HG03457 (cell line): ENCODE data around the gene PGF.
"Not testable (repeated sequence)": the region's sequence is repeated elsewhere in the genome, so short reads cannot be mapped to it uniquely, and the experiment has no call there.

ENCODE experiments used
- ATAC-seq: cut with Tn5 transposase; IDR thresholded peaks from one replicate; pipeline ENCODE4 v1.9.1; 2021; ENCODE audit warnings: moderate number of reproducible peaks; ENCODE audit not compliant: unreplicated experiment

PGF gene

GRCh38 chr14:74955229-74956026 is at the start of gene PGF:
Gene PGF (minus strand): TSS chr14:74955597. CDS start chr14:74955242, 355 bp downstream.
- ATAC-seq: no peak

GRCh38 chr14:75003250-75004027 is 48.0 kb upstream of the PGF start:
- no peak for ATAC-seq

GRCh38 chr14:75002392-75003249 is 47.2 kb upstream of the PGF start, which contains the start of gene EIF2B2:
Gene EIF2B2 (plus strand): TSS chr14:75002921. CDS start chr14:75002991, 70 bp downstream.
- peak; percentile 91 for ATAC-seq

GRCh38 chr14:75001899-75002298 is 46.5 kb upstream of the PGF start:
- no peak for ATAC-seq

- ATAC-seq: no peak
Observed at GRCh38 chr14:75001261-75001660, 45.9 kb upstream of the PGF start.

- ATAC-seq: not testable (repeated sequence)
Observed at GRCh38 chr14:74995781-74996180, 40.4 kb upstream of the PGF start.

GRCh38 chr14:74994182-74994581 is 38.8 kb upstream of the PGF start:
- not testable (repeated sequence) for ATAC-seq

GRCh38 chr14:74988993-74989392 is 33.6 kb upstream of the PGF start:
- no peak for ATAC-seq

GRCh38 chr14:74988131-74988530 is 32.7 kb upstream of the PGF start:
- no peak for ATAC-seq

GRCh38 chr14:74985806-74986205 is 30.4 kb upstream of the PGF start:
- no peak for ATAC-seq

- no peak for ATAC-seq
Observed at GRCh38 chr14:74985028-74985310, 29.6 kb upstream of the PGF start.

GRCh38 chr14:74984236-74985027 is 29.0 kb upstream of the PGF start:
- no peak for ATAC-seq

GRCh38 chr14:74983343-74983742 is 27.9 kb upstream of the PGF start:
- ATAC-seq: no peak

- no peak for ATAC-seq
Observed at GRCh38 chr14:74982661-74983060, 27.3 kb upstream of the PGF start.

GRCh38 chr14:74981833-74982232 is 26.4 kb upstream of the PGF start:
- ATAC-seq: no peak

GRCh38 chr14:74981462-74981782 is 26.0 kb upstream of the PGF start:
- no peak for ATAC-seq

GRCh38 chr14:74980731-74981461 is 25.5 kb upstream of the PGF start:
- ATAC-seq: no peak

- no peak for ATAC-seq
Observed at GRCh38 chr14:74980398-74980730, 25.0 kb upstream of the PGF start.

GRCh38 chr14:74979442-74980397 is 24.3 kb upstream of the PGF start:
- ATAC-seq: no peak
